Keratinocyte (primary cell): ENCODE results near the gene TMEM45A.

Source experiments
- CTCF ChIP-seq, 3 experiments: IDR thresholded peaks in 1 of 3; conservative IDR thresholded peaks in 1 of 3; optimal IDR thresholded peaks in 1 of 3; 2 replicates in 2 of 3; 3 replicates in 1 of 3; pipeline versions ENCODE3 to v1.5.1; 2011; ENCODE audit warnings: low read length in 3 of 3, mild to moderate bottlenecking in 3 of 3, moderate library complexity in 2 of 3, control low read depth in 1 of 3, inconsistent platforms in 1 of 3; ENCODE audit not compliant: insufficient read depth in 2 of 3; ENCODE audit errors: extremely low read depth in 1 of 3
- EZH2 ChIP-seq: IDR thresholded peaks from one replicate; pipeline ENCODE4 v1.6.1; 2012; ENCODE audit warnings: inconsistent platforms, mild to moderate bottlenecking, low read length, moderate library complexity

GRCh38 chr3:100546020-100546744, 53.8 kb downstream of the TMEM45A start:
- no peak for TF ChIP-seq CTCF (optimal IDR thresholded peaks at IDR 0.05 in 1 of 3, IDR thresholded peaks at IDR 0.05 in 1 of 3, conservative IDR thresholded peaks at IDR 0.05 in 1 of 3; ENCODE audit: extremely low read depth in 1 of 3, insufficient read depth in 2 of 3, low read length in 3 of 3)
- TF ChIP-seq EZH2: no peak
